HG02943 (cell line): ENCODE data around the gene DYNC1LI2.

Experiments
- ATAC-seq: cut with Tn5 transposase; IDR thresholded peaks from one replicate; pipeline ENCODE4 v1.9.1; 2021; ENCODE audit warnings: mild to moderate bottlenecking, low read depth, moderate library complexity; ENCODE audit not compliant: unreplicated experiment

DYNC1LI2 gene

DNA sequence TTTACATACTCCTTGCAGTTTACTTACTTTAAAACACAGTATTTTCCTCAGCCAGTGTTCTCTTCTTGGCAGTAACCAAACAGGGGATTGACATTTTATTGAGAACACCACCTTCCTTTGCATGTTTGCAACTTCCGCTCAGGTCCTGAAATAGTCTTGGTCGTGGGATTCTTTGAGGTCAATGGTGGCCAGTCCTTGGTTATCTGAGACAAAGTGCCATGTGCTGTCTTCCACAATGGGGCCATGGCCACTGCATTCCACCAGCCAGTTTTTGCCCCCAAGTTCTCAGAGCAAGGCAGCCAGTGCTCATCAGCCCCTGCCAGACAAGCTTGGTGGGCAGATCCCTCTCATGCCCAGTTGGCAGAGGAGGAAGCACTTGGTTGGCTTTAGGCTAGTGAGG is 77.7 kb downstream of the DYNC1LI2 start:
- no peak for ATAC-seq
